ENCODE measurements around the gene IGLL1.
A peak's percentile ranks its signal among the peaks of the same experiment; 100 is the strongest.
"Not testable (repeated sequence)": the region's sequence is repeated elsewhere in the genome, so short reads cannot be mapped to it uniquely, and the experiment has no call there.

Gene IGLL1

DNA sequence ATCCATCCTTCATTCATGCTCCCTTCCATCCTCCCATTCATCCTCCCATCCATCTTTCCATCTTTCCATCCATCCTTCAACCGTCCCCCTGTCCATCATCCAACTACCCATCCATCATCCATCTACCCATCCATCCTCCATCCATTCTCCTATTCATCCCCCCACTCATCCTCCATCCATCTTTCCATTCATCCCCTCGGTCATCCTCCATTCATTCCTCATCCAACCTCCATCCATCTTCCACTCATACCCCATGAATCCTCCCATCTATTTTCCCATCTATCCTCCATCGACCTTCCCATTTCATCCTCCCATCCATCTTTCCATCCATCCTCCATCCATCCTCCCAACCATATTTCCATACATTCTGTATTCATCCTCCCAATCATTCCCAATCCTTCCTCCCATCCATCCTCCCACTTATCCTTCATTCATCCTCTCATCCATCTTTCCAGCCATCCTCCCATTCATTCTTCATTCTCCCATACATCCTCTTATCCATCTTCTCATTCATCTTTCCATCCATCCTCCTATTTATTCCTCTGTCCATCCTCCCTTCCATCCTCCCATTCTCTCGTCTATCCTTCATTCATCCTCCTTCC is 29.9 kb downstream of the IGLL1 start:
- no peak for TF ChIP-seq CTCF (IDR thresholded peaks at IDR 0.05; ENCODE audit: insufficient read depth, missing control alignments)
- FAIRE-seq = no peak
- no peak for DNase-seq (ENCODE audit: insufficient read length, low spot score)

- DNase-seq (ENCODE audit: insufficient read length, low spot score) = peak; percentile 1
- no peak for TF ChIP-seq CTCF (IDR thresholded peaks at IDR 0.05; ENCODE audit: insufficient read depth, missing control alignments)
- no peak for FAIRE-seq
These were observed 30.9 kb downstream of the IGLL1 start for GRCh38 chr22:23549198-23549595.

GRCh38 chr22:23548501-23549197 is 31.4 kb downstream of the IGLL1 start:
- DNase-seq (ENCODE audit: insufficient read length, low spot score) (no peak), FAIRE-seq (no peak)
- no peak for TF ChIP-seq CTCF (IDR thresholded peaks at IDR 0.05; ENCODE audit: insufficient read depth, missing control alignments)

GRCh38 chr22:23547818-23548500 is 32.1 kb downstream of the IGLL1 start:
- TF ChIP-seq CTCF (IDR thresholded peaks at IDR 0.05; ENCODE audit: insufficient read depth, missing control alignments) = no peak
- no peak for DNase-seq (ENCODE audit: insufficient read length, low spot score)
- no peak for FAIRE-seq

DNA sequence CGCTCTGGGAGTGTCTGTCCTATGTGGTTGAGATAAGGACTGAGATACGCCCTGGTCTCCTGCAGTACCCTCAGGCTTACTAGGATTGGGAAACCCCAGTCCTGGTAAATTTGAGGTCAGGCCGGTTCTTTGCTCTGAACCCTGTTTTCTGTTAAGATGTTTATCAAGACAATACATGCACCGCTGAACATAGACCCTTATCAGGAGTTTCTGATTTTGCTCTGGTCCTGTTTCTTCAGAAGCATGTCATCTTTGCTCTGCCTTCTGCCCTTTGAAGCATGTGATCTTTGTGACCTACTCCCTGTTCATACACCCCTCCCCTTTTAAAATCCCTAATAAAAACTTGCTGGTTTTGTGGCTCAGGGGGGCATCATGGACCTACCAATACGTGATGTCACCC is 32.7 kb downstream of the IGLL1 start:
- not testable (repeated sequence) for DNase-seq (ENCODE audit: insufficient read length, low spot score); FAIRE-seq

DNA sequence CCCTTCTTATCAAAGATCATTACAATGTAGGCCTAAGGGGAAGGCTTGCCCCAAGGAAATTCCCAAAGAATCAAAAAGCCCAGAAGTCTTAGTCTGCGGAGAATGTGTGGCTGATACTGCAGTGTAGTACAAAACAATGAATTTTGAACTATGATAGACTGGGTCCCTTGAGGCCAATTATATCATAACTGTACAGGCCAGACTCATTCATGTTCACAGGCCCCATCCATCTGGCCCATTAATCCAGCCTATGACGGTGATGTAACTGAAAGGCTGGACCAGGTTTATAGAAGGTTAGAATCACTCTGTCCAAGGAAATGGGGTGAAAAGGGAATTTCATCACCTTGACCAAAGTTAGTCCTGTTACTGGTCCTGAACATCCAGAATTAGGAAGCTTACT is 35.2 kb downstream of the IGLL1 start:
- TF ChIP-seq CTCF (IDR thresholded peaks at IDR 0.05; ENCODE audit: insufficient read depth, missing control alignments) = no peak
- FAIRE-seq (no peak), DNase-seq (ENCODE audit: insufficient read length, low spot score) (no peak)

GRCh38 chr22:23543506-23544000 is 36.5 kb downstream of the IGLL1 start:
- FAIRE-seq; DNase-seq (ENCODE audit: insufficient read length, low spot score): not testable (repeated sequence)

DNA sequence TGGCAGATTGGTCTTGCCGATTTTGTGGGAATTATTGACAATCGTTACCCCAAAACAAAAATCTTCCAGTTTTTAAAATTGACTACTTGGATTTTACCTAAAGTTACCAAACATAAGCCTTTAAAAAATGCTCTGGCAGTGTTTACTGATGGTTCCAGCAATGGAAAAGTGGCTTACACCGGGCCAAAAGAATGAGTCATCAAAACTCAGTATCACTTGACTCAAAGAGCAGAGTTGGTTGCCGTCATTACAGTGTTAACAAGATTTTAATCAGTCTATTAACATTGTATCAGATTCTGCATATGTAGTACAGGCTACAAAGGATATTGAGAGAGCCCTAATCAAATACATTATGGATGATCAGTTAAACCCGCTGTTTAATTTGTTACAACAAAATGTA is 37.2 kb downstream of the IGLL1 start:
- TF ChIP-seq CTCF (IDR thresholded peaks at IDR 0.05; ENCODE audit: insufficient read depth, missing control alignments) = no peak
- FAIRE-seq (no peak), DNase-seq (ENCODE audit: insufficient read length, low spot score) (no peak)

DNA sequence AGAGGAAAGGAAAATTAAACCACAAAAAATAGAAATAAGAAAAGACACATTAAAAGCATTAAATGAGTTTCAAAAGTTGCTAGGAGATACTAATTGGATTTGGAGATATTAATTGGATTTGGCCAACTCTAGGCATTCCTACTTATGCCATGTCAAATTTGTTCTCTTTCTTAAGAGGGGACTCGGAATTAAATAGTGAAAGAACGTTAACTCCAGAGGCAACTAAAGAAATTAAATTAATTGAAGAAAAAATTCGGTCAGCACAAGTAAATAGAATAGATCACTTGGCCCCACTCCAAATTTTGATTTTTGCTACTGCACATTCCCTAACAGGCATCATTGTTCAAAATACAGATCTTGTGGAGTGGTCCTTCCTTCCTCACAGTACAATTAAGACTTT is 37.7 kb downstream of the IGLL1 start:
- not testable (repeated sequence) for DNase-seq (ENCODE audit: insufficient read length, low spot score); FAIRE-seq

Measured in D721Med (cell line).